HG03139 (cell line): ENCODE results near the gene PDE1C.

ENCODE experiments used
- ATAC-seq: cut with Tn5 transposase; IDR thresholded peaks from one replicate; pipeline ENCODE4 v1.9.1; 2021; ENCODE audit not compliant: unreplicated experiment

PDE1C gene

GRCh38 chr7:31734456-31734855 lies 335.8 kb downstream of the PDE1C start:
- no peak for ATAC-seq

GRCh38 chr7:31729195-31729804 lies 340.9 kb downstream of the PDE1C start:
- ATAC-seq: no peak

- no peak for ATAC-seq
Observed at GRCh38 chr7:31724696-31725095, 345.5 kb downstream of the PDE1C start.

- no peak for ATAC-seq
Observed at GRCh38 chr7:31720366-31720765, 349.8 kb downstream of the PDE1C start.

- ATAC-seq: no peak
Observed at GRCh38 chr7:31716355-31716754, 353.9 kb downstream of the PDE1C start.

GRCh38 chr7:31710171-31710570 lies 360.0 kb downstream of the PDE1C start:
- no peak for ATAC-seq

- no peak for ATAC-seq
Observed at GRCh38 chr7:31707089-31707488, 363.1 kb downstream of the PDE1C start.

- ATAC-seq: no peak
Observed at GRCh38 chr7:31705377-31705776, 364.8 kb downstream of the PDE1C start.

- ATAC-seq: no peak
Observed at GRCh38 chr7:31702354-31702753, 367.9 kb downstream of the PDE1C start.
